Endothelial cell of hepatic sinusoid (primary cell): Measurements from ENCODE around the gene FAM83F.
"Not testable (repeated sequence)": the region's sequence is repeated elsewhere in the genome, so short reads cannot be mapped to it uniquely, and the experiment has no call there.

Experiments
- in situ Hi-C: cut with HindIII; loops from 2 replicates; pipeline ENCODE4 v1.10.0; 2017; ENCODE audit warnings: low sequenced_read_pairs

The FAM83F gene

DNA sequence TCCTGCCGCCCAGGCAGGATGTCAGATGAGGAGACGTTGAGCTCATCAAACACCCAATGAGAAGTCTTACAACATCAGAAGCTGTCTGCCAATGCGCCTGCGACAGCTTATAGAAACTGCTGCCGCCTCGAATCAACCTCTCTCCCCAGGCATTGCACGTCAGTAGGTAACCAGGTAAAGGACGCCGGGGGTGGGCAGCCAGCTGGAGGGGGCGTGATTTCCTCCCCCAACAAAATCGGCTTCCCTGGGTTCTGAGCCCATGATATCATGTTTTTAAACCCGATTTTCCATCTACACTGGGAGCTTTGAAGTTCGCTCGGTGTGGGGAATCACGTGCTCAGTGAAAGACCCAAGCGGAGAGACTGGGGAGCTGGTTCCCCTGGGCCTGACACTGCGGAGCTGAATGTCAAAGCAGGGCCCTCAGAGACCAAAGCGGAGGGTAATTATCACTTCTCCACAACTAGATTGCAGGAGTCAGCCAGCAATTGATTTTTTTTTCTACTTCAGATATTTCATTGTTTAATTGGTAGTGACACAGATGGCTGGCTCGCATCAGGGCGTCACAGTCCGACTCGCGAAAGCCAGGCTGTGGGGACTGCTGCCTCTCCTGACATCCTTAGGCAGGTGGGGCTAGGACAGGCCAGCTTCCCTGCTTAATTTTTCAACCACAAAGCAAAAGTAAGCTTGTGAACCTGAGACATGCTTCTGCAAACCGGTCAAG lies 15.4 kb downstream of the FAM83F start:
- in situ Hi-C loops = loop anchor here (10.0 kb wide), 1 partner anchor 475 kb away; the partner anchor contains the start of gene RPS19BP1

GRCh38 chr22:40010746-40011145 lies 16.0 kb downstream of the FAM83F start:
- in situ Hi-C loops = no loop called here

DNA sequence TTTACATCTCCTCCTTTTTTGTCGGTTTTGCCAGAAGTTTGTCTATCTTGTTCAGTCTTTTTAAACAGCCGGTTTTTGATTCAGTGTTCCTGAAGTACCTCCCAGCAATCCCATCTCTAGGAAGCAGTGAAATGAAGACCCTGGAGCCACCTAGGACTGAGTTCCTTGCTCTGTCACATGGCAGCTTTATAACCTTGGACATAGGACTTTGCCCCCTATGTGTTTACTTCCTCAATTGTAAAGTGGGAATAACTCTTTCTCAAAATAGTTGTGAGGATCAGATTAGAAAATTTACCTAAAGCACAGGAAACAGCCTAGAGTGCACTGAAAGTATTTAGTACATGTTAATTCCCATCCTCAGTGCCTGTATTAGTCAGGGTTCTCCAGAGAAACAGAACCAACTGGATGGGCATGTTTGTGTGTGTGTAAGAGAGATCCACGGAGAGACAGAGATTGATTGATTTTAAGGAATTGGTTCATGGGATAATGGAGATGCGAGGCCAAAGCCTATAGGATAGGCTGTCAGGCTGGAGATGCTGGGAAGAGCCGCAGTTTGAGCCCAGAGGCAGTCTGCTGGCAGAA lies 20.0 kb downstream of the FAM83F start:
- in situ Hi-C loops = no loop called here

DNA sequence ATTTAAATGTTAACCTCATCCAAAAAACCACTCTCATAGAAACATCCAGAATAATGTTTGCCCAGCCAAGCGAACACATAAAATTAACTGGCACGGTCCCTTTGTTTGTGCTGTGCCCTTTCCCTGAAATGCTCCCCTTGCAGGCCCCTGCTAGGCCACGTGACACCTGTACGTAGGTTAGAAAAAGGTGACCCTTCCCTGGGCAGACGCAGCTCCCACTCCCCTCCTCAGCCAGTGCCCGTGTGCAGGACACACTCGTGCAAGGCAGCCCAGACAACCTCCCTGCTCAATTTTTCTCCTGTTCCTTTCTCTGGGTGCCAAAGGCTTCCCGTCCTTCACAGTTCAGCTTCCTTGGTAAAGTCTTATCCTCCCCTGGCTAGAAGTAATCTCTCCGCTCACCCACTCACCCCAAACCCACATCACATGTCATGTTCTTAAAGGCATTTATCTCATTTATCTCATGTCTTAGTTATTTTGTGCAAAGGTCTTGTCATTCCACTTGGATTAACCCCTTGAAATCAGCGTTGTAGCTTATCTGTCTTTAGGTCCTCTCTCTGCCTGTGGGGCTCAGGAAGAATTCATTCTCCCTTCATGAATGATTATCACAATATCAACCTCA lies 20.7 kb downstream of the FAM83F start:
- in situ Hi-C loops = no loop called here

GRCh38 chr22:40018051-40018450 lies 23.3 kb downstream of the FAM83F start:
- in situ Hi-C loops = no loop called here

DNA sequence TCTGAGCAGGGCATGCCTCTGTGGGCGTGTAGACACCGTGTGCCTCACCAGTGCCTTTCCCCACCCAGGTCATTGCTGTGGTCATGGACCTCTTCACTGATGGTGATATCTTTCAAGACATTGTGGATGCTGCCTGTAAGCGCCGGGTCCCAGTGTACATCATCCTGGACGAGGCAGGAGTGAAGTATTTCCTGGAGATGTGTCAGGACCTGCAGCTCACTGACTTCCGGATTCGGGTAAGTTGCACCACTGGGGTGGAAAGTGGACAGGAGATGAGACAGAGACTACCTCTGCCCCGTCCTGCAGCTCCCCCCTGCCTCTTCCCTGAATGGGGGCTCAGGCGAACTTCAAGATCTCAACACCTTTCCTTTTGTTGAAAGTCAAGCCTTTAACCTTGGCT lies 24.3 kb downstream of the FAM83F start:
- in situ Hi-C loops = no loop called here

DNA sequence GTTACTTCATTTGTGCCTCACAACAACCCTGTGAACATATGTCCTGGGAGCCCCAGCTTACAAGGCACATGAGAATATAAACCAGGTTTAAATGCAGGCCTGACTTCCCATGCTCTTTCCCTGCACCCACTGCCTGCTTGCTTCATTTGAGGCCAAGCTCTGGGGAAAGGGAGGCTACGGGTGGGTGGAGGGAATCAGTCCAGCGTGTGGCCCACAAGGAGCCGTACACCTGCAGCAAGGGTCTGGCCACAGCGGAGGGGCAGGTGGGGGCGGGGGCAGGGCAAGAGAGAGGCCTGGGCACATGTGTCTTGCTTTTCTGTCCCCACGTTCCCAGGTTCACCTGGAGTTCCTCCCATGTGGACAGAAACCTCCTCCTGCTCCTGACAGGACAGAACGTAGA lies 26.2 kb downstream of the FAM83F start:
- in situ Hi-C loops = loop anchor here (5.0 kb wide), 1 partner anchor 99 kb away; no protein-coding TSS in a partner anchor

- in situ Hi-C loops = loop anchor here (5.0 kb wide), 1 partner anchor 99 kb away; no protein-coding TSS in a partner anchor
Observed at GRCh38 chr22:40021401-40022000, 26.7 kb downstream of the FAM83F start.

DNA sequence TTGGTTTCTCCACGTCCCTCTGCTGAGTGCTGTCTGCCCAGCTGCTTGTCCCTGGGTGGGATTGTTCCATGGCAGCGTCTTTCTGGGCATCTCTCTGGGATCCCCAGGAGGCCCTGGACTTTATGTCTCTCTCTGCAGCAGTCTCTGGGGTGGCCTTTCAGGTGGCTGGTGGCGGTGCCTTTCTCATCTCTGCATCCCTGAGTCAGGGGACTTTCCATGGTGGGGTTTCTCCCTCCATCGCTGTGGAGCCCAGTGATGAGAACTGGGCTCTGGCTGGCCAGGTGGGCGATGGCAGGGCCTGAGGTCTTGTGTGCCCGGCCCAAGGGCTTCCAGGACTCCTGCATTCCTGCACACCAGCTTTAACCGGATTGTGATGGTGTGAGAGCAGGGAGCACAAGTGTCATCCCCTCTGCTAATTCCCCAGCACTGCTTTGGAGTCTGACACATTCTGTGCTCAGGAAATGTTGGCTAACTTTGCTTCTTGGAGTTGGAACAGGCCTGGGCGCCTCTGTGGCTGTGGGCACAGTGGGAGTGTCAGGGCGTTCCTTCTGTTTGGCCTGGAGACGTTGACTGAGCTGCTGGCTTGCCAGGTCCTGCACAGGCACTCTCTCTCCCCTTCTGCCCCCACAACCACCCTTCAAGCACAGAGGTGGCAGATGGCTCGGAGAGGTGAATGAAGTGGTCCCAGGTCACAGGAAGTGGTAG lies 27.9 kb downstream of the FAM83F start:
- in situ Hi-C loops = loop anchor here (5.0 kb wide), 1 partner anchor 100 kb away; no protein-coding TSS in a partner anchor

- in situ Hi-C loops = loop anchor here (5.0 kb wide), 1 partner anchor 101 kb away; no protein-coding TSS in a partner anchor
Observed at GRCh38 chr22:40023341-40023841, 28.6 kb downstream of the FAM83F start.

DNA sequence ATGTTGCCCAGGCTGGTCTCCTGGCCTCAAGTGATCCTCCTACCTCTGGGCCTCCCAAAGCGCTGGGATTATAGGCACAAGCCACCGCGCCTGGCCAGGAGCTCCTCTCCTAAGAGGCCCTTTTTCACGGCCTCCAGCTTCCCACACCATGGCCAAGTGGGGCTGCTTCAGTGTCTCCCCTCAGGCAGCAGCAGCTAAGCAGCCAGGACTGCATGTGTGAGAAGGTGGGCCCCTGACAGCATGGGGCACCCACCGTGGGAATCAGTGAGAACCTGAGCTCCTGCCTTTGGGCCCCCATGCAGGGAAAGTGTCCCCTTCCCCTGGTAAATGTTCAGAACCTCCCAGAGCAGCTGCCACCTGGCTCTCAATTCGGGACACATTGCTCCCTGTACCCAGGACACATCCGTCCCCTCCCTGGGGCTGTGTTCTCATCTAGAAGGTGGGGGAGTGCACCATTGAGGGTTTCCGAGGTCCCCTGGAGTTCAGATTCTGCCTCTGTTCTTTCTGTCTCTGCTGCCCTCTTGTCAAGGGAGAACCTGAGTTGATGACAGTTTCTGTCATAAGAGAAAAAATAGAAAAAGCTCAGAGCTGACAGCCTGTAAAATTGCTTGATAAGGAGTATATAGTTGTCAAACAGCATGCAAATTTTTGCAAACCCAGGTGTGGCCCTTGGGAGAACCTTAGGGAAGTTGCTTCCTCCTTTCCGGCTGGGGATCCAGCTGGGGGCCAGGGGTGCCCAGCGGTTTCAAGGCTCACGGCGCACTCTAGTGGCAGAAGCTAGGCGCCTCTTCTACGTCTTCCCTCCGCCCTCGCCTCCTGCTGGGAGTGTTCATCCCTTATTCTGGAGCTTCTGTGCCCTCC lies 29.7 kb downstream of the FAM83F start:
- in situ Hi-C loops = loop anchor here (5.0 kb wide), 1 partner anchor 102 kb away; no protein-coding TSS in a partner anchor

GRCh38 chr22:40025062-40025379 lies 30.3 kb downstream of the FAM83F start:
- in situ Hi-C loops = not testable (repeated sequence)

DNA sequence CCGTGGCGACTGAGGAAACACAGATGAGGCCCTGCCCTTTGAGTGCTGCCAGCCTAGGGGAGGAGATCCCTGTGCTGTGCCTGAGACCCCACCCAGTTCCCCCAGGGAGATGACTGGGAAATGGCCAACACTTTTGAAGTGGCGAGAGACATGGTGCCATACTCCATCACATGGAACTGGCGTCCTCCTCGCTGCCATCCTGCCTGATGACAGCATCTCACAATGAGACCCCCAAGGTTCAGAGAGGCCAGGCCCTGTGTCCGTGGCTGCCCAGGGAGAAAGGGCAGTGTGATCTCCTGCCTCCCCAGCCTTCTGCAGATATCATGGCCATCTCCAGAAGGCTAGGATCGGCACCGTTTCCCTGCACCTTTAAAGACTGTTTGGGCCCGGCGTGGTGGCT lies 31.1 kb downstream of the FAM83F start:
- in situ Hi-C loops = no loop called here

DNA sequence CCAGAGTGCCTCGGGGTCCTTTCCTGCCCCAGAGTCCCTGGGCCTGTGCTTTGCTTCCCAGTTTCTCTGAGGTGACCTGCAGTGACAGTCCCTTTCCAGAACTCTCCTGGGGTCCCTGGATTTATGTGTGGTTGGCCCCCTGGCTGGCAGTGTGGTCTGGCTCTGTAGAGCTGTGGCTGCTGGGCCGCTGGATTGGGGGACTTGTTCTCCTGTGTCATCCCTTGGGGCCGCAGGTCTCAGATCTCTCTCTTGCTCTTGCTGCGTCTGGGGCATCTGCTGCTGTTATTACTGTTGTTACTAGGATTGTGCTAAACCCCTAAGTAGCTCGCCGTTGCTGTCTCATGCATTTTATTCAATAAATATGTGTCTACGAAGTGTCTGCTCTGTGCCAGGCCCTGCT lies 31.9 kb downstream of the FAM83F start:
- in situ Hi-C loops = no loop called here

DNA sequence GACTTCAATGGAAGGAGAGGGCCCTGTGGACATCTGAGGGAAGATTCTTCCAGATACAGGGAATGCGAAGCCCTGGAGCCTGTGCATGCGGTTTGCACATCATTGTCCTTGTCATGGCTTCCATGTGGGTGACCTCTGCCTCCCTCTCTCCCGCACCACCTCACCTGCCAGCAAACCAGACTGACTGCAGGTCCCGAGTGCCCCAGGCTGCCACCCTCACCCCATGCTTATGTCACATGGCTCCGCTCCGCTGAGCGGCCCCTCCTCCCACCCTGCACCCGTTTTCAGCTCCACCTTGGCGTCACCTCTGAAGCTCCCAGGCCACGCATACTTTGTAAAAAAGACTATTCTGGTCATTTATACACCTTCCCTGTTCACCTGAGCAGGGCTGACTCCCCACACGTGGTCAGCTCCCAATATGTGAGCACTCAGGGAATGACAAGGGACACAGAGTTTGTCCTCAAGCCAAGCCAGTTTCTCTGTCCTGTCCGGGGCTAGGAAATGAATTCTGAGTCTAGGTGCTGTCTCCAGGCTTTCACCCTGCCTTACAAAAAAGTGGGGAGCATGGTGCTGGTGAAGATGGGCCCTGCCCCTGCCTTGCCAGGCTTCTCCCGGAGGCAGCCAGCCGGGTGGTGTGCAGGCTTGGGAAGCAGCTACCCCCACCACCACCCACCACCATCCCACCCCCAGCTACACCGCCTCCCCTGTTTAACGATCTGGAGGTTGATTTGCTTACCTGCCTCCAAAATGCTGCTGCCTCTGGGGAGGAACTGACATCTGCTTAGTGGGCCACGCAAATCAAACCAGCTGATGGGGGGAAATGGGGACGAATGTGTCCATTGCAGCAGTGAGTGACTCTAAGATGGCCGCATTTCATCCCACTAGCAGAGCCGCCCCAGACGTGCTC lies 32.7 kb downstream of the FAM83F start:
- in situ Hi-C loops = no loop called here

GRCh38 chr22:40028098-40028425 lies 33.3 kb downstream of the FAM83F start:
- in situ Hi-C loops = no loop called here

GRCh38 chr22:40029189-40029890 lies 34.6 kb downstream of the FAM83F start:
- in situ Hi-C loops = no loop called here

- in situ Hi-C loops = no loop called here
Observed at GRCh38 chr22:40030026-40030757, 35.4 kb downstream of the FAM83F start.
